ENCODE results near the gene ZNF611. TPM values are rescaled to one million over a fixed set of nuclear protein-coding genes. Genes with fewer than 3 reads are reported as not detected.

Gene ZNF611
- total RNA-seq, 1 experiment from 2014 or later = 22.4 TPM

- no peaks in the 10 kb centered on the region for H3K27me3 Mint-ChIP-seq (ENCODE audit: low read depth)
- POLR2A ChIA-PET = no interaction called here
- DNase-seq (ENCODE audit: low spot score) (no peak), ATAC-seq (no peak)
- H3K9me3 Mint-ChIP-seq = no peaks in the 10 kb centered on the region
- H3K4me3 Mint-ChIP-seq = no peak overlapping the region
- no peaks in the 10 kb centered on the region for H3K36me3 Mint-ChIP-seq
- CTCF ChIA-PET = interaction anchor here (1.5 kb wide), 1 partner anchor 278 kb away, joined by 3 read pairs; no protein-coding TSS in a partner anchor
- TF ChIP-seq FOXJ3 (CRISPR knock-in tag; IDR thresholded peaks at IDR 0.05; ENCODE audit: borderline replicate concordance) (no peak), NFE2L1 (CRISPR knock-in tag; IDR thresholded peaks at IDR 0.05) (no peak), SMAD4 (CRISPR knock-in tag; IDR thresholded peaks at IDR 0.05) (no peak), USF1 (CRISPR knock-in tag; IDR thresholded peaks at IDR 0.05) (no peak), CTCF (IDR thresholded peaks at IDR 0.05) (no peak), ZNF317 (CRISPR knock-in tag; IDR thresholded peaks at IDR 0.05; ENCODE audit: borderline replicate concordance, low read depth) (no peak), ZBTB43 (CRISPR knock-in tag; IDR thresholded peaks at IDR 0.05) (no peak), TEAD1 (CRISPR knock-in tag; IDR thresholded peaks at IDR 0.05) (no peak), EMX1 (CRISPR knock-in tag; IDR thresholded peaks at IDR 0.05) (no peak)
- no peak overlapping the region for H3K27ac Mint-ChIP-seq
- peaks cover 34% of the 10 kb centered on the region for H3K4me1 Mint-ChIP-seq
Observed at GRCh38 chr19:52669586-52669985, 65.3 kb downstream of the ZNF611 start.

- H3K36me3 Mint-ChIP-seq = no peaks in the 10 kb centered on the region
- no peaks in the 10 kb centered on the region for H3K9me3 Mint-ChIP-seq
- ChIA-PET POLR2A (no interaction called here), CTCF (interaction anchor here (0.8 to 0.9 kb wide), 2 partner anchors 9 to 32 kb away, joined by 3 read pairs; no protein-coding TSS in a partner anchor)
- no peak overlapping the region for H3K4me3 Mint-ChIP-seq
- DNase-seq (ENCODE audit: low spot score) (no peak), ATAC-seq (no peak)
- H3K27me3 Mint-ChIP-seq (ENCODE audit: low read depth) = no peaks in the 10 kb centered on the region
- H3K4me1 Mint-ChIP-seq = peaks cover 43% of the 10 kb centered on the region
- no peak overlapping the region for H3K27ac Mint-ChIP-seq
- TF ChIP-seq PRDM15 (CRISPR knock-in tag; IDR thresholded peaks at IDR 0.05) (no peak), IRF1 (CRISPR knock-in tag; IDR thresholded peaks at IDR 0.05) (no peak), NR1H2 (CRISPR knock-in tag; IDR thresholded peaks at IDR 0.05) (no peak), ZNF138 (CRISPR knock-in tag; conservative IDR thresholded peaks at IDR 0.05) (no peak), E2F4 (CRISPR knock-in tag; IDR thresholded peaks at IDR 0.05; ENCODE audit: borderline replicate concordance, low read depth) (no peak), ATF2 (CRISPR knock-in tag; IDR thresholded peaks at IDR 0.05; ENCODE audit: borderline replicate concordance, low read depth) (no peak), E2F5 (CRISPR knock-in tag; IDR thresholded peaks at IDR 0.05) (no peak), CREB1 (CRISPR knock-in tag; IDR thresholded peaks at IDR 0.05) (no peak), KAT7 (CRISPR knock-in tag; IDR thresholded peaks at IDR 0.05; ENCODE audit: borderline replicate concordance) (no peak), AR (CRISPR knock-in tag; IDR thresholded peaks at IDR 0.05) (no peak)
Observed at GRCh38 chr19:52667972-52668371, 66.9 kb downstream of the ZNF611 start.

Measured in WTC11 (cell line).